Mesenchymal stem cell (in vitro differentiated cells and primary cell): Measurements from ENCODE around the gene DPYD.
A peak's percentile ranks its signal among the peaks of the same experiment; 100 is the strongest.

Experiments used
- DNase-seq: peaks from one replicate; pipeline ENCODE4 v3.0.0-alpha.2; 2013
- H2AFZ ChIP-seq: one replicate; pipeline ENCODE4 v1.6.1; 2013; ENCODE audit warnings: low read depth, mild to moderate bottlenecking, control low read depth, inconsistent platforms, low read length, moderate library complexity
- H2AK5ac ChIP-seq: 2 replicates; pipeline ENCODE4 v1.6.1; 2013; ENCODE audit warnings: low read length, moderate library complexity, mild to moderate bottlenecking, inconsistent platforms; ENCODE audit not compliant: severe bottlenecking
- H2BK120ac ChIP-seq: one replicate; pipeline ENCODE4 v1.6.1; 2013; ENCODE audit warnings: low read depth, mild to moderate bottlenecking, inconsistent platforms, low read length, moderate library complexity
- H2BK12ac ChIP-seq, 2 experiments: one replicate each; pipeline ENCODE4 v1.6.1; 2013; ENCODE audit warnings: inconsistent platforms in 2 of 2, low read length in 2 of 2, mild to moderate bottlenecking in 2 of 2, moderate library complexity in 2 of 2, control low read depth in 1 of 2
- H2BK15ac ChIP-seq: one replicate; pipeline ENCODE4 v1.6.1; 2013; ENCODE audit warnings: mild to moderate bottlenecking, low read depth, inconsistent platforms; ENCODE audit not compliant: poor library complexity, severe bottlenecking
- H2BK5ac ChIP-seq: 2 replicates; pipeline ENCODE4 v1.6.1; 2013; ENCODE audit warnings: low read depth, mild to moderate bottlenecking, low read length, control low read depth, inconsistent platforms; ENCODE audit not compliant: poor library complexity, severe bottlenecking
- H3K14ac ChIP-seq, 2 experiments: one replicate each; pipeline ENCODE4 v1.6.1; 2013; ENCODE audit warnings: inconsistent platforms in 2 of 2, low read length in 2 of 2, control low read depth in 1 of 2, mild to moderate bottlenecking in 1 of 2, moderate library complexity in 1 of 2
- H3K18ac ChIP-seq, 2 experiments: one replicate each; pipeline ENCODE4 v1.6.1; 2013; ENCODE audit warnings: inconsistent platforms in 2 of 2, low read length in 2 of 2, control low read depth in 1 of 2, low read depth in 1 of 2, mild to moderate bottlenecking in 1 of 2
- H3K23ac ChIP-seq, 2 experiments: one replicate each; pipeline ENCODE4 v1.6.1; 2013; ENCODE audit warnings: inconsistent platforms in 2 of 2, low read length in 2 of 2, mild to moderate bottlenecking in 2 of 2, moderate library complexity in 2 of 2, control low read depth in 1 of 2
- H3K27ac ChIP-seq: 2 replicates; pipeline ENCODE4 v1.5.1; 2013; ENCODE audit warnings: mild to moderate bottlenecking, moderate library complexity, low read length, control low read depth, inconsistent platforms; ENCODE audit not compliant: poor library complexity, severe bottlenecking
- H3K27me3 ChIP-seq, 2 experiments: 2 replicates each; pipeline versions ENCODE4 v1.6.1 to v1.7.0; 2013; ENCODE audit warnings: low read length in 2 of 2, mild to moderate bottlenecking in 2 of 2, moderate library complexity in 2 of 2, control low read depth in 1 of 2, inconsistent platforms in 1 of 2; ENCODE audit not compliant: control insufficient read depth in 1 of 2, insufficient read depth in 1 of 2
- H3K36me3 ChIP-seq, 2 experiments: 2 replicates each; pipeline versions ENCODE4 v1.6.1 to v1.7.0; 2013; ENCODE audit warnings: low read length in 2 of 2, control low read depth in 1 of 2, inconsistent platforms in 1 of 2, low read depth in 1 of 2, mild to moderate bottlenecking in 1 of 2; ENCODE audit not compliant: insufficient read depth in 2 of 2, control insufficient read depth in 1 of 2
- H3K4ac ChIP-seq, 2 experiments: one replicate each; pipeline ENCODE4 v1.6.1; 2013; ENCODE audit warnings: inconsistent platforms in 2 of 2, low read length in 2 of 2, mild to moderate bottlenecking in 2 of 2, moderate library complexity in 2 of 2, control low read depth in 1 of 2, low read depth in 1 of 2
- H3K4me1 ChIP-seq: 2 replicates; pipeline ENCODE4 v1.6.1; 2013; ENCODE audit warnings: low read depth, low read length, control low read depth; ENCODE audit not compliant: control insufficient read depth, insufficient read depth
- H3K4me2 ChIP-seq: 2 replicates; pipeline ENCODE4 v1.6.1; 2013; ENCODE audit warnings: low read length, mild to moderate bottlenecking, inconsistent platforms; ENCODE audit not compliant: poor library complexity, severe bottlenecking
- H3K4me3 ChIP-seq, 2 experiments: 2 replicates each; pipeline versions ENCODE4 v1.5.1 to v1.7.0; 2013; ENCODE audit warnings: low read length in 2 of 2, mild to moderate bottlenecking in 2 of 2, control low read depth in 1 of 2, low read depth in 1 of 2; ENCODE audit not compliant: insufficient read depth in 1 of 2
- H3K79me1 ChIP-seq: replicated peaks from 2 replicates; pipeline ENCODE4 v1.6.1; 2013; ENCODE audit warnings: mild to moderate bottlenecking, control low read depth, low read length, inconsistent platforms; ENCODE audit not compliant: poor library complexity, severe bottlenecking
- H3K9ac ChIP-seq: 2 replicates; pipeline ENCODE4 v1.7.0; 2013; ENCODE audit warnings: mild to moderate bottlenecking, low read length, moderate library complexity
- H3K9me3 ChIP-seq: 2 replicates; pipeline ENCODE4 v1.7.0; 2013; ENCODE audit warnings: mild to moderate bottlenecking, low read length; ENCODE audit not compliant: control insufficient read depth
- H4K8ac ChIP-seq: one replicate; pipeline ENCODE4 v1.6.1; 2013; ENCODE audit warnings: inconsistent platforms, mild to moderate bottlenecking, low read length, moderate library complexity
- H4K91ac ChIP-seq: one replicate; pipeline ENCODE4 v1.6.1; 2013; ENCODE audit warnings: mild to moderate bottlenecking, low read length, inconsistent platforms
- WGBS: methylation state at CpG from one replicate; pipeline ENCODE4 v1.1.7; 2013; ENCODE audit warnings: mixed read lengths; 5-methylcytosine and 5-hydroxymethylcytosine counted together

DPYD gene

GRCh38 chr1:97726386-97726785 is 194.4 kb downstream of the DPYD start:
- H4K8ac ChIP-seq: no peak overlapping the region
- no peak overlapping the region for H3K27ac ChIP-seq
- no peak overlapping the region for H2AFZ ChIP-seq
- H2BK15ac ChIP-seq: no peak overlapping the region
- H3K4ac ChIP-seq: no peak overlapping the region
- peaks cover 0 to 2% of the 10 kb centered on the region in 2 experiments for H3K36me3 ChIP-seq
- no peak overlapping the region for H2BK12ac ChIP-seq
- H3K14ac ChIP-seq: no peak overlapping the region
- no peak overlapping the region for H2BK5ac ChIP-seq
- H3K79me1 ChIP-seq: no peaks in the 10 kb centered on the region
- H2BK120ac ChIP-seq: no peak overlapping the region
- H3K4me2 ChIP-seq: no peak overlapping the region
- H2AK5ac ChIP-seq: no peak overlapping the region
- H3K4me3 ChIP-seq: no peak overlapping the region
- no peak overlapping the region for H3K18ac ChIP-seq
- no peaks in the 10 kb centered on the region for H3K27me3 ChIP-seq
- H3K9me3 ChIP-seq: peaks cover 7% of the 10 kb centered on the region
- peak; percentile 6 for DNase-seq
- H4K91ac ChIP-seq: no peak overlapping the region
- no peak overlapping the region for H3K9ac ChIP-seq
- H3K23ac ChIP-seq: no peak overlapping the region
- no peaks in the 10 kb centered on the region for H3K4me1 ChIP-seq

- Histone ChIP-seq H3K18ac (no peak overlapping the region), H3K4me3 (no peak overlapping the region), H2AK5ac (no peak overlapping the region), H3K27ac (no peak overlapping the region), H2BK5ac (no peak overlapping the region), H3K9me3 (peaks cover 13% of the 10 kb centered on the region), H3K36me3 (peaks cover 0 to 32% of the 10 kb centered on the region in 2 experiments), H3K4me1 (no peaks in the 10 kb centered on the region), H3K4ac (no peak overlapping the region), H2AFZ (no peak overlapping the region), H3K27me3 (no peaks in the 10 kb centered on the region), H2BK12ac (no peak overlapping the region), H3K9ac (no peak overlapping the region), H2BK120ac (no peak overlapping the region), H3K14ac (no peak overlapping the region), H3K4me2 (no peak overlapping the region), H3K23ac (no peak overlapping the region), H2BK15ac (no peak overlapping the region), H4K8ac (no peak overlapping the region), H4K91ac (no peak overlapping the region), H3K79me1 (no peaks in the 10 kb centered on the region)
- no CpG with 5 or more reads among the region's 2 CpGs for WGBS
- DNase-seq: no peak
Measured at GRCh38 chr1:97721221-97721620, 199.6 kb downstream of the DPYD start.

DNA sequence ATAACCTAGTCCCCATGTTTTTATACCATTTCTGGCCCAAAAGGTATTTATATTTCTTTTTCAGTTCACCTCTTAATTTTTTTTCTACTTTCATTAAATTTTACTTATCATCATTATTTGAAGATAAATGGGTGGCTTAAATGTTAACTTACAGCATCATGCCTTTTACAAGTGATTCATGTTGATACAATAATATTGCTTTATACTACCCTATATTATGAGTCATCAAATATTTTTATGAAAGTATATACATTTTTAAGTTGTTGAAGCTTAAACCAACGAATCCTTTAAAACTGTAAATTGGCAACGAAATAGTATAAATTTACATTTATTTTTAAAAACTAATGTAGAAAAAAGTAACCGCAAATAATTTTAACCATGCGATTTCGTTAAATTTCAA is 207.9 kb downstream of the DPYD start:
- H3K18ac ChIP-seq: no peak overlapping the region
- H3K36me3 ChIP-seq: peaks cover 0 to 11% of the 10 kb centered on the region in 2 experiments
- H2AFZ ChIP-seq: no peak overlapping the region
- no peak overlapping the region for H2BK12ac ChIP-seq
- no peak overlapping the region for H3K23ac ChIP-seq
- H2BK5ac ChIP-seq: no peak overlapping the region
- H3K27ac ChIP-seq: no peak overlapping the region
- no peak overlapping the region for H2BK120ac ChIP-seq
- H2AK5ac ChIP-seq: no peak overlapping the region
- no peak overlapping the region for H2BK15ac ChIP-seq
- H3K4me2 ChIP-seq: no peak overlapping the region
- H4K8ac ChIP-seq: no peak overlapping the region
- DNase-seq: no peak
- no CpG with 5 or more reads among the region's 5 CpGs for WGBS
- H3K9ac ChIP-seq: no peak overlapping the region
- no peak overlapping the region for H3K4ac ChIP-seq
- no peaks in the 10 kb centered on the region for H3K27me3 ChIP-seq
- H3K9me3 ChIP-seq: peaks cover 3% of the 10 kb centered on the region
- no peak overlapping the region for H4K91ac ChIP-seq
- no peak overlapping the region for H3K4me3 ChIP-seq
- no peaks in the 10 kb centered on the region for H3K4me1 ChIP-seq
- H3K79me1 ChIP-seq: no peaks in the 10 kb centered on the region
- H3K14ac ChIP-seq: no peak overlapping the region

- H3K36me3 ChIP-seq: peaks cover 0 to under 1% of the 10 kb centered on the region in 2 experiments
- no peak overlapping the region for H2BK15ac ChIP-seq
- H3K9ac ChIP-seq: no peak overlapping the region
- no peak overlapping the region for H3K27ac ChIP-seq
- no peaks in the 10 kb centered on the region for H3K27me3 ChIP-seq
- H3K4ac ChIP-seq: no peak overlapping the region
- no peak overlapping the region for H4K8ac ChIP-seq
- no peak overlapping the region for H2BK120ac ChIP-seq
- no peak overlapping the region for H3K4me3 ChIP-seq
- H3K18ac ChIP-seq: no peak overlapping the region
- H2AK5ac ChIP-seq: no peak overlapping the region
- no peak overlapping the region for H2BK5ac ChIP-seq
- no peak for DNase-seq
- H3K14ac ChIP-seq: no peak overlapping the region
- H4K91ac ChIP-seq: no peak overlapping the region
- H2BK12ac ChIP-seq: no peak overlapping the region
- no peak overlapping the region for H3K4me2 ChIP-seq
- H3K4me1 ChIP-seq: no peaks in the 10 kb centered on the region
- H3K79me1 ChIP-seq: no peaks in the 10 kb centered on the region
- H3K9me3 ChIP-seq: no peaks in the 10 kb centered on the region
- H3K23ac ChIP-seq: no peak overlapping the region
- no CpG with 5 or more reads among the region's 1 CpG for WGBS
- H2AFZ ChIP-seq: no peak overlapping the region
Measured at GRCh38 chr1:97711858-97712257, 209.0 kb downstream of the DPYD start.
